ENCODE results near the gene SHISA3. TPM values are rescaled to one million over a fixed set of nuclear protein-coding genes. Genes with fewer than 3 reads are reported as not detected.

The SHISA3 gene
- total RNA-seq, 2 experiments from 2014 or later = 0.38 TPM; not detected in 1

- intact Hi-C loops (cut with micrococcal nuclease; ENCODE audit: unreplicated experiment) = no loop called here
- TF ChIP-seq EZH2phosphoT487 (IDR thresholded peaks at IDR 0.05; ENCODE audit: borderline replicate concordance, low read depth, low read length) (no peak), CTCF (conservative IDR thresholded peaks at IDR 0.05; ENCODE audit: low read length) (no peak)
- no TSS peak for BruUV-seq (replicated peaks)
- no peak overlapping the region for H2AFZ ChIP-seq (ENCODE audit: low read length)
- ChIA-PET CTCF (ENCODE audit: unreplicated experiment) (no interaction called here), POLR2A (no interaction called here)
- H3K4me3 ChIP-seq (ENCODE audit: low read depth, low read length, poor library complexity, severe bottlenecking) = no peak overlapping the region
- H3K27ac ChIP-seq (ENCODE audit: low read depth, low read length, poor library complexity, severe bottlenecking) = no peak overlapping the region
- H3K9me3 ChIP-seq (ENCODE audit: low read length) = no peaks in the 10 kb centered on the region
- no peaks in the 10 kb centered on the region for H4K20me1 ChIP-seq (ENCODE audit: insufficient read depth, low read length)
- no peak for DNase-seq (ENCODE audit: low spot score)
- H3K4me1 ChIP-seq (ENCODE audit: insufficient read depth, low read length, poor library complexity, severe bottlenecking) = no peaks in the 10 kb centered on the region
- no peak overlapping the region for H3K4me2 ChIP-seq (ENCODE audit: low read length)
- H3K9me2 ChIP-seq (ENCODE audit: insufficient read depth, low read length) = no peaks in the 10 kb centered on the region
- no peaks in the 10 kb centered on the region for H3K79me2 ChIP-seq (ENCODE audit: insufficient read depth, low read depth, low read length)
- no peaks in the 10 kb centered on the region for H3K36me3 ChIP-seq (ENCODE audit: insufficient read depth, low read length)
Observed at GRCh38 chr4:42363614-42364013, 33.7 kb upstream of the SHISA3 start.

- DNase-seq (ENCODE audit: low spot score) = no peak
- no peaks in the 10 kb centered on the region for H4K20me1 ChIP-seq (ENCODE audit: insufficient read depth, low read length)
- no peak overlapping the region for H2AFZ ChIP-seq (ENCODE audit: low read length)
- H3K79me2 ChIP-seq (ENCODE audit: insufficient read depth, low read depth, low read length) = no peaks in the 10 kb centered on the region
- ChIA-PET POLR2A (no interaction called here), CTCF (ENCODE audit: unreplicated experiment) (no interaction called here)
- H3K9me3 ChIP-seq (ENCODE audit: low read length) = no peaks in the 10 kb centered on the region
- intact Hi-C loops (cut with micrococcal nuclease; ENCODE audit: unreplicated experiment) = no loop called here
- BruUV-seq (replicated peaks) = no TSS peak
- H3K4me1 ChIP-seq (ENCODE audit: insufficient read depth, low read length, poor library complexity, severe bottlenecking) = no peaks in the 10 kb centered on the region
- H3K36me3 ChIP-seq (ENCODE audit: insufficient read depth, low read length) = no peaks in the 10 kb centered on the region
- H3K9me2 ChIP-seq (ENCODE audit: insufficient read depth, low read length) = no peaks in the 10 kb centered on the region
- TF ChIP-seq CTCF (conservative IDR thresholded peaks at IDR 0.05; ENCODE audit: low read length) (no peak), EZH2phosphoT487 (IDR thresholded peaks at IDR 0.05; ENCODE audit: borderline replicate concordance, low read depth, low read length) (no peak)
- H3K4me2 ChIP-seq (ENCODE audit: low read length) = no peak overlapping the region
- no peak overlapping the region for H3K4me3 ChIP-seq (ENCODE audit: low read depth, low read length, poor library complexity, severe bottlenecking)
- H3K27ac ChIP-seq (ENCODE audit: low read depth, low read length, poor library complexity, severe bottlenecking) = no peak overlapping the region
Observed at GRCh38 chr4:42364266-42365053, 32.8 kb upstream of the SHISA3 start.

- Histone ChIP-seq H3K9me3 (ENCODE audit: low read length) (no peaks in the 10 kb centered on the region), H3K9me2 (ENCODE audit: insufficient read depth, low read length) (no peaks in the 10 kb centered on the region), H3K4me3 (ENCODE audit: low read depth, low read length, poor library complexity, severe bottlenecking) (no peak overlapping the region), H4K20me1 (ENCODE audit: insufficient read depth, low read length) (no peaks in the 10 kb centered on the region), H2AFZ (ENCODE audit: low read length) (no peak overlapping the region), H3K27ac (ENCODE audit: low read depth, low read length, poor library complexity, severe bottlenecking) (no peak overlapping the region), H3K79me2 (ENCODE audit: insufficient read depth, low read depth, low read length) (no peaks in the 10 kb centered on the region), H3K4me2 (ENCODE audit: low read length) (no peak overlapping the region), H3K36me3 (ENCODE audit: insufficient read depth, low read length) (no peaks in the 10 kb centered on the region), H3K4me1 (ENCODE audit: insufficient read depth, low read length, poor library complexity, severe bottlenecking) (no peaks in the 10 kb centered on the region)
- no TSS peak for BruUV-seq (replicated peaks)
- no peak for DNase-seq (ENCODE audit: low spot score)
- no peak for TF ChIP-seq CTCF (conservative IDR thresholded peaks at IDR 0.05; ENCODE audit: low read length)
- TF ChIP-seq EZH2phosphoT487 (IDR thresholded peaks at IDR 0.05; ENCODE audit: borderline replicate concordance, low read depth, low read length) = no peak
- POLR2A ChIA-PET = interaction anchor here (0.5 to 0.7 kb wide), 2 partner anchors 209 to 581 kb away, joined by 3 read pairs; no protein-coding TSS in a partner anchor
- intact Hi-C loops (cut with micrococcal nuclease; ENCODE audit: unreplicated experiment) = no loop called here
- CTCF ChIA-PET (ENCODE audit: unreplicated experiment) = interaction anchor here (1.7 kb wide), 1 partner anchor 67 kb away, joined by 3 read pairs; no protein-coding TSS in a partner anchor
Observed at GRCh38 chr4:42366959-42367358, 30.3 kb upstream of the SHISA3 start.
